Measurements from ENCODE around the gene PLEKHD1.

GRCh38 chr14:69460093-69460701 is 24.3 kb upstream of the PLEKHD1 start:
- TF ChIP-seq ZNF565 (CRISPR knock-in tag; conservative IDR thresholded peaks at IDR 0.05; ENCODE audit: low read depth) (no peak), PATZ1 (CRISPR knock-in tag; IDR thresholded peaks at IDR 0.05; ENCODE audit: borderline replicate concordance) (no peak)
